ENCODE measurements around the gene HSPA9. TPM values are rescaled to one million over a fixed set of nuclear protein-coding genes. Genes with fewer than 3 reads are reported as not detected.

The HSPA9 gene
- total and polyA plus RNA-seq, 2 of the 13 experiments (the other 11 are each of a cell fraction or from before 2014, with no cell fraction given): 165 to 478 TPM

- TF ChIP-seq, protein P1, sequence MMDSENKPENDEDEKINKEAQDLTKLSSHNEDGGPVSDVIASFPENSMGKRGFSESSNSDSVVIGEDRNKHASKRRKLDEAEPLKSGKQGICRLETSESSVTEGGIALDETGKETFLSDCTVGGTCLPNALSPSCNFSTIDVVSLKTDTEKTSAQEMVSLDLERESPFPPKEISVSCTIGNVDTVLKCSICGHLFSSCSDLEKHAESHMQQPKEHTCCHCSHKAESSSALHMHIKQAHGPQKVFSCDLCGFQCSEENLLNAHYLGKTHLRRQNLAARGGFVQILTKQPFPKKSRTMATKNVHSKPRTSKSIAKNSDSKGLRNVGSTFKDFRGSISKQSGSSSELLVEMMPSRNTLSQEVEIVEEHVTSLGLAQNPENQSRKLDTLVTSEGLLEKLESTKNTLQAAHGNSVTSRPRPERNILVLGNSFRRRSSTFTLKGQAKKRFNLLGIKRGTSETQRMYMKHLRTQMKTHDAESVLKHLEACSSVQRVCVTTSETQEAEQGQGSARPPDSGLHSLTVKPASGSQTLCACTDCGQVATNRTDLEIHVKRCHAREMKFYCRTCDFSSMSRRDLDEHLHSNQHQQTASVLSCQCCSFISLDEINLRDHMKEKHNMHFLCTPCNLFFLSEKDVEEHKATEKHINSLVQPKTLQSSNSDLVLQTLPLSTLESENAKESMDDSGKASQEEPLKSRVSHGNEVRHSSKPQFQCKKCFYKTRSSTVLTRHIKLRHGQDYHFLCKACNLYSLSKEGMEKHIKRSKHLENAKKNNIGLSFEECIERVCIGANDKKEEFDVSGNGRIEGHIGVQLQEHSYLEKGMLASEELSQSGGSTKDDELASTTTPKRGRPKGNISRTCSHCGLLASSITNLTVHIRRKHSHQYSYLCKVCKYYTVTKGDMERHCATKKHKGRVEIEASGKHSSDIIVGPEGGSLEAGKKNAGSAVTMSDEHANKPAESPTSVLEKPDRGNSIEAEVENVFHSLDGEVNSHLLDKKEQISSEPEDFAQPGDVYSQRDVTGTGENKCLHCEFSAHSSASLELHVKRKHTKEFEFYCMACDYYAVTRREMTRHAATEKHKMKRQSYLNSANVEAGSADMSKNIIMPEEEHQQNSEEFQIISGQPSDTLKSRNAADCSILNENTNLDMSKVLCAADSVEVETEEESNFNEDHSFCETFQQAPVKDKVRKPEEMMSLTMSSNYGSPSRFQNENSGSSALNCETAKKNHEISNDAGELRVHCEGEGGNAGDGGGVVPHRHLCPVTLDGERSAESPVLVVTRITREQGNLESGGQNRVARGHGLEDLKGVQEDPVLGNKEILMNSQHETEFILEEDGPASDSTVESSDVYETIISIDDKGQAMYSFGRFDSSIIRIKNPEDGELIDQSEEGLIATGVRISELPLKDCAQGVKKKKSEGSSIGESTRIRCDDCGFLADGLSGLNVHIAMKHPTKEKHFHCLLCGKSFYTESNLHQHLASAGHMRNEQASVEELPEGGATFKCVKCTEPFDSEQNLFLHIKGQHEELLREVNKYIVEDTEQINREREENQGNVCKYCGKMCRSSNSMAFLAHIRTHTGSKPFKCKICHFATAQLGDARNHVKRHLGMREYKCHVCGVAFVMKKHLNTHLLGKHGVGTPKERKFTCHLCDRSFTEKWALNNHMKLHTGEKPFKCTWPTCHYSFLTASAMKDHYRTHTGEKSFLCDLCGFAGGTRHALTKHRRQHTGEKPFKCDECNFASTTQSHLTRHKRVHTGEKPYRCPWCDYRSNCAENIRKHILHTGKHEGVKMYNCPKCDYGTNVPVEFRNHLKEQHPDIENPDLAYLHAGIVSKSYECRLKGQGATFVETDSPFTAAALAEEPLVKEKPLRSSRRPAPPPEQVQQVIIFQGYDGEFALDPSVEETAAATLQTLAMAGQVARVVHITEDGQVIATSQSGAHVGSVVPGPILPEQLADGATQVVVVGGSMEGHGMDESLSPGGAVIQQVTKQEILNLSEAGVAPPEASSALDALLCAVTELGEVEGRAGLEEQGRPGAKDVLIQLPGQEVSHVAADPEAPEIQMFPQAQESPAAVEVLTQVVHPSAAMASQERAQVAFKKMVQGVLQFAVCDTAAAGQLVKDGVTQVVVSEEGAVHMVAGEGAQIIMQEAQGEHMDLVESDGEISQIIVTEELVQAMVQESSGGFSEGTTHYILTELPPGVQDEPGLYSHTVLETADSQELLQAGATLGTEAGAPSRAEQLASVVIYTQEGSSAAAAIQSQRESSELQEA (CRISPR knock-in tag; IDR thresholded peaks at IDR 0.05; ENCODE audit: not compliant biosample characterization): no peak
- TF ChIP-seq, protein P2, sequence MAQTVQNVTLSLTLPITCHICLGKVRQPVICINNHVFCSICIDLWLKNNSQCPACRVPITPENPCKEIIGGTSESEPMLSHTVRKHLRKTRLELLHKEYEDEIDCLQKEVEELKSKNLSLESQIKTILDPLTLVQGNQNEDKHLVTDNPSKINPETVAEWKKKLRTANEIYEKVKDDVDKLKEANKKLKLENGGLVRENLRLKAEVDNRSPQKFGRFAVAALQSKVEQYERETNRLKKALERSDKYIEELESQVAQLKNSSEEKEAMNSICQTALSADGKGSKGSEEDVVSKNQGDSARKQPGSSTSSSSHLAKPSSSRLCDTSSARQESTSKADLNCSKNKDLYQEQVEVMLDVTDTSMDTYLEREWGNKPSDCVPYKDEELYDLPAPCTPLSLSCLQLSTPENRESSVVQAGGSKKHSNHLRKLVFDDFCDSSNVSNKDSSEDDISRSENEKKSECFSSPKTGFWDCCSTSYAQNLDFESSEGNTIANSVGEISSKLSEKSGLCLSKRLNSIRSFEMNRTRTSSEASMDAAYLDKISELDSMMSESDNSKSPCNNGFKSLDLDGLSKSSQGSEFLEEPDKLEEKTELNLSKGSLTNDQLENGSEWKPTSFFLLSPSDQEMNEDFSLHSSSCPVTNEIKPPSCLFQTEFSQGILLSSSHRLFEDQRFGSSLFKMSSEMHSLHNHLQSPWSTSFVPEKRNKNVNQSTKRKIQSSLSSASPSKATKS (CRISPR knock-in tag; IDR thresholded peaks at IDR 0.05): no peak
- peak; percentile 71 for TF ChIP-seq ATF7 (IDR thresholded peaks at IDR 0.05)
- TF ChIP-seq ATF7 (CRISPR knock-in tag; IDR thresholded peaks at IDR 0.05): peak; percentile 89
- peak; percentile 74; the same call in 1 of the 2 replicates for TF ChIP-seq ARID2 (CRISPR knock-in tag; IDR thresholded peaks at IDR 0.05; ENCODE audit: borderline replicate concordance)
- peak; percentile 73 for TF ChIP-seq MED8 (CRISPR knock-in tag; IDR thresholded peaks at IDR 0.05; ENCODE audit: insufficient replicate concordance)
- peak; percentile 55; the same call in 1 of the 2 replicates for TF ChIP-seq CBFB (CRISPR knock-in tag; IDR thresholded peaks at IDR 0.05)
- peak; percentile 27; the same call in 1 of the 2 replicates for TF ChIP-seq ZNF670 (CRISPR knock-in tag; IDR thresholded peaks at IDR 0.05; ENCODE audit: borderline replicate concordance)
- no peak for TF ChIP-seq ZFP36L2 (CRISPR knock-in tag; IDR thresholded peaks at IDR 0.05)
- no peak for TF ChIP-seq PHB2 (IDR thresholded peaks at IDR 0.05; ENCODE audit: partially characterized antibody)
- TF ChIP-seq ZNF432 (CRISPR knock-in tag; IDR thresholded peaks at IDR 0.05; ENCODE audit: borderline replicate concordance): no peak
- no peak for TF ChIP-seq ZNF382 (CRISPR knock-in tag; IDR thresholded peaks at IDR 0.05; ENCODE audit: borderline replicate concordance)
- TF ChIP-seq ZFP36L1 (CRISPR knock-in tag; IDR thresholded peaks at IDR 0.05): no peak
- TF ChIP-seq HMG20B (CRISPR knock-in tag; conservative IDR thresholded peaks at IDR 0.05): no peak
- TF ChIP-seq GATAD2A (CRISPR knock-in tag; IDR thresholded peaks at IDR 0.05): peak; percentile 61
These were observed 32.1 kb downstream of the HSPA9 start, which contains the start of gene ETF1 (continued) for GRCh38 chr5:138542956-138543729.
